Immature natural killer cell (primary cell): Measurements from ENCODE around the gene ANKZF1. TPM values are rescaled to one million over a fixed set of nuclear protein-coding genes. Genes with fewer than 3 reads are reported as not detected.

Experiments
- DNase-seq, 3 donors: peaks; one replicate each; pipeline ENCODE4 v3.0.0; 2022; ENCODE audit warnings: mixed read lengths in 1 of 3
- H3K27ac Mint-ChIP-seq, 6 donors: one replicate each; pipeline ENCODE4 v1.8.0; 2020; ENCODE audit warnings: mixed read lengths in 6 of 6, mild to moderate bottlenecking in 5 of 6, inconsistent platforms in 4 of 6, moderate library complexity in 3 of 6
- H3K27me3 Mint-ChIP-seq, 3 donors: one replicate each; pipeline ENCODE4 v1.8.0; 2020 to 2021; ENCODE audit warnings: low read depth in 3 of 3, mild to moderate bottlenecking in 3 of 3, mixed read lengths in 3 of 3, moderate library complexity in 3 of 3, inconsistent platforms in 1 of 3
- H3K36me3 Mint-ChIP-seq, 3 donors: one replicate each; pipeline ENCODE4 v1.8.0; 2020; ENCODE audit warnings: mixed read lengths in 3 of 3, inconsistent platforms in 2 of 3, mild to moderate bottlenecking in 2 of 3
- H3K4me1 Mint-ChIP-seq, 2 donors: one replicate each; pipeline ENCODE4 v1.8.0; 2020; ENCODE audit warnings: inconsistent platforms in 2 of 2, mild to moderate bottlenecking in 2 of 2, mixed read lengths in 2 of 2, moderate library complexity in 1 of 2
- H3K4me3 Mint-ChIP-seq, 5 donors: one replicate each; pipeline ENCODE4 v1.8.0; 2020; ENCODE audit warnings: mild to moderate bottlenecking in 5 of 5, mixed read lengths in 5 of 5, inconsistent platforms in 3 of 5, moderate library complexity in 3 of 5
- H3K9me3 Mint-ChIP-seq, 6 donors: one replicate each; pipeline ENCODE4 v1.8.0; 2020; ENCODE audit warnings: mild to moderate bottlenecking in 6 of 6, mixed read lengths in 6 of 6, inconsistent platforms in 4 of 6, moderate library complexity in 3 of 6
- polyA plus RNA-seq, 3 donors: library from polyadenylated mRNA; unstranded; fragments of 300-500 nt; fragmentation: Illumina TruSeq; gene quantifications; one replicate each; pipeline ENCODE4 v1.2.3, GENCODE V29; 2021

ANKZF1 gene
- polyA plus RNA-seq, 3 donors from 2014 or later: 11.5 to 28.6 (median 22.4) TPM

GRCh38 chr2:219210886-219211362 lies 18.7 kb upstream of the ANKZF1 start:
- Mint-ChIP-seq H3K9me3 (peaks cover 0 to 1% (median 0%) of the 10 kb centered on the region in 6 donors), H3K4me1 (peaks cover 38 to 49% of the 10 kb centered on the region in 2 donors), H3K27ac (peak overlapping the region; percentile 89 to 95 (median 92)), H3K27me3 (peaks cover 0 to 6% (median 0%) of the 10 kb centered on the region in 3 donors), H3K36me3 (peaks cover 0 to 10% (median 0%) of the 10 kb centered on the region in 3 donors), H3K4me3 (peak overlapping the region in 3 of 5 donors; percentile 70 to 72 (median 71))
- DNase-seq: no peak

DNA sequence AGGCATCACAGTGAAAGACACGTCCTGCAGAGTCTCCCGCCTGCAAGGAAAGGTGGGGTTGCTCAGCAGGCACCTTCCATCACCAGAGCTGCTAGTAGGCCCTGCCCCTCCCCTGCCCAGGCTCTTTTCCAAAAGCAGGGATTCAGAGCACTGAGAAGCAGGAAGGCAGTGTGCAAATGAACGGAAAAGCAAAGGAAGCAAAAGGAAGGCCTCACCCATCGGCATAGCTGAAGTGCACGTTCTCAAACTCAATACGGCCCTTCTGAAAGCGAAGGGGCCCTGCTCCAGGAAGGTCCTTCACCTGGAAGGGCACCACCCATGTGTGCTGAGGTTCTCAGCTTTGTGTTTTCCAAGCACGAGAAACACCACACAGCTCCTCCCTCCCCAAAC lies 16.6 kb upstream of the ANKZF1 start:
- Mint-ChIP-seq H3K27me3 (peaks cover 4 to 7% (median 6%) of the 10 kb centered on the region in 3 donors), H3K9me3 (peaks cover 0 to 1% (median 0%) of the 10 kb centered on the region in 6 donors), H3K4me1 (peaks cover 34 to 41% of the 10 kb centered on the region in 2 donors), H3K36me3 (peaks cover 0 to 10% (median 0%) of the 10 kb centered on the region in 3 donors), H3K27ac (no peak overlapping the region), H3K4me3 (no peak overlapping the region)
- no peak for DNase-seq

DNA sequence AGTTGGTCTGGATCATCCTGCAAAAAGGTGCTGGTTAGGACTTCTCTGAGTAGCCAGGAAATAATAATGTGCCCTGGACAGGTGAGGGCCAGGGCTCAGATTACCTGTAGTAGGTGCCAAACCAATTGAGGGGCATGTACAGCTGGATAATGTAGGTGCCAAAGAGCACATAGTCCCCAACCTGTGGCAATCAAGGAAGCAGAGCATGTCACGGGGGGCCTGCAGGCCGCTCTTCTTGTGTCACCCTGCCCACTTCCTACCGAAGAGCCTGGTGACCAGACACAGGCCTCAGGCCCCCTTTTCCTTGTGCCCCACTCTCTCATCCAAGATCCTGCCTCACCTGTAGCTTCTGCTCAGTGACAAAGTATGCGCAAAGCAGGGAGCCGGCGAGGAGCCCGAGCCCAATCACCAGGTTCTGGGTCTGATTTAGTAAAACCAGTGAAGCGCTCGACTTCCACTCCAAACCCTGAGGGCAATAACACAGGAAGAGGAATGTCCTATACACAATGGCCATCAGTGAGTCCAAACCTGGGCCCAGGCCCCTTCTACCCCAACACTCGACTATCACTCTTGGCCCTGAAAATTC lies 16.0 kb upstream of the ANKZF1 start:
- H3K4me1 Mint-ChIP-seq: peaks cover 32 to 39% of the 10 kb centered on the region in 2 donors
- no peak overlapping the region for H3K4me3 Mint-ChIP-seq
- peak overlapping the region in 1 of 6 donors; percentile 27 for H3K27ac Mint-ChIP-seq
- no peak for DNase-seq
- H3K9me3 Mint-ChIP-seq: peaks cover 0 to 1% (median 0%) of the 10 kb centered on the region in 6 donors
- peaks cover 0 to 6% (median 0%) of the 10 kb centered on the region in 3 donors for H3K36me3 Mint-ChIP-seq
- peaks cover 4 to 8% (median 8%) of the 10 kb centered on the region in 3 donors for H3K27me3 Mint-ChIP-seq

GRCh38 chr2:219214141-219214540 lies 15.5 kb upstream of the ANKZF1 start:
- Mint-ChIP-seq H3K27ac (peak overlapping the region in 1 of 6 donors; percentile 27), H3K4me3 (no peak overlapping the region), H3K27me3 (peaks cover 7 to 8% (median 8%) of the 10 kb centered on the region in 3 donors), H3K36me3 (peaks cover 0 to under 1% (median 0%) of the 10 kb centered on the region in 3 donors), H3K9me3 (peaks cover 0 to 1% (median 0%) of the 10 kb centered on the region in 6 donors), H3K4me1 (peaks cover 35 to 37% of the 10 kb centered on the region in 2 donors)
- DNase-seq: no peak

DNA sequence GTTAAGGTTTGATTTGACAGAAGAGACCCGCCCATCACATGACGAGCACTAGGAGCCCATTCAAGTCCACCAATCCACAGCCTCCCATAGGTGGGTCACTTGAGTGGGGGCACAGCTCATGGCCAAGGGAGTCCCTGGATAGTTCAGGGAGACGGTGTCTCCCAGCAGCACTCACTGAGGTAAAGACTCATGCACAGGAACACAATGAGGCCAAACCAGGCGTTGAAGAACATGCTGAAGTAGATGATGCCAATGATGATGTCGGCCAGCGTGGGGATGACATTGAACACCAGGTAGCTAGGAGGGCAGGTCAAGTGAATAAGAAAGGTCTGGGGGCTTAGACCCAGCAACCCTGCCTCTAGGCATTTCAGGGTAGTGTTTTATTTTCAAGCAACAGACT lies 14.8 kb upstream of the ANKZF1 start:
- DNase-seq: no peak
- Mint-ChIP-seq H3K27ac (no peak overlapping the region), H3K36me3 (peaks cover 0 to 3% (median 0%) of the 10 kb centered on the region in 3 donors), H3K4me3 (no peak overlapping the region), H3K9me3 (peaks cover 0 to 1% (median 0%) of the 10 kb centered on the region in 6 donors), H3K27me3 (peaks cover 8 to 11% (median 9%) of the 10 kb centered on the region in 3 donors), H3K4me1 (peaks cover 33 to 37% of the 10 kb centered on the region in 2 donors)

GRCh38 chr2:219215871-219216534 lies 13.6 kb upstream of the ANKZF1 start:
- Mint-ChIP-seq H3K27ac (no peak overlapping the region), H3K4me1 (peaks cover 24 to 27% of the 10 kb centered on the region in 2 donors), H3K27me3 (peaks cover 8 to 11% (median 9%) of the 10 kb centered on the region in 3 donors), H3K9me3 (peaks cover 0 to 1% (median 0%) of the 10 kb centered on the region in 6 donors), H3K4me3 (no peak overlapping the region), H3K36me3 (peaks cover 0 to 3% (median 0%) of the 10 kb centered on the region in 3 donors)
- no peak for DNase-seq

- Mint-ChIP-seq H3K36me3 (peaks cover 3 to 7% (median 4%) of the 10 kb centered on the region in 3 donors), H3K4me1 (peaks cover 19 to 22% of the 10 kb centered on the region in 2 donors), H3K27me3 (peaks cover 8 to 11% (median 9%) of the 10 kb centered on the region in 3 donors), H3K9me3 (peaks cover 0 to 1% (median 0%) of the 10 kb centered on the region in 6 donors), H3K4me3 (peak overlapping the region in 2 of 5 donors; percentile 39 to 43), H3K27ac (no peak overlapping the region)
- no peak for DNase-seq
Measured at GRCh38 chr2:219216535-219216915, 13.1 kb upstream of the ANKZF1 start.

DNA sequence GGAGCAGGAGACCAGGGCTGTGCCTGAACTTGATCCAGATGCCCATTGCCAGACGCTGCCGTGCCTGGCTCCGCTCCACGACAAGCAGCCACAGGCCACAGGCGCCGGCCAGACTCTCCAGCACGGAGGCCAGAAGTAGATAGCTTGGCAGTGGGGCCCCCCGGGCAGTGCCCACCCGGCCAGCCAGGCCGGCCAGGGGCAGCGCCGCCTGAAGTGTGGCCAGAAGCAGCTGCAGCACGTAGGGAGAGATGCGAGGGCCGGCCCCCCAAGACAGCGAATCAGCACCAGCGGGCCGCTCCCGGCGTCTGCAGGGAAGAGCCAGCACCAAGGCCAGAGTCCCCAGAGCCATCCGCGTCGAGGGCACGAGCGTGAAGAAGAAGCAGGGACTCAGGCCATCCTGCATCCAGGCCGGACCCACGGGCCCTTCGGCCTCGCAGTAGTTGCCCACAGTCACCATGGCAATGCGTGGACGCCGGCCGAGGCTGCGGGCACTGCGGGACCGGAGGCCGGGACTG lies 11.3 kb upstream of the ANKZF1 start:
- Mint-ChIP-seq H3K36me3 (peaks cover 5 to 18% (median 8%) of the 10 kb centered on the region in 3 donors), H3K27ac (peak overlapping the region; percentile 55 to 94 (median 73)), H3K4me1 (peaks cover 17 to 20% of the 10 kb centered on the region in 2 donors), H3K4me3 (peak overlapping the region; percentile 78 to 89 (median 82)), H3K9me3 (peaks cover 0 to 1% (median 0%) of the 10 kb centered on the region in 6 donors), H3K27me3 (peaks cover 8 to 13% (median 9%) of the 10 kb centered on the region in 3 donors)
- no peak for DNase-seq

DNA sequence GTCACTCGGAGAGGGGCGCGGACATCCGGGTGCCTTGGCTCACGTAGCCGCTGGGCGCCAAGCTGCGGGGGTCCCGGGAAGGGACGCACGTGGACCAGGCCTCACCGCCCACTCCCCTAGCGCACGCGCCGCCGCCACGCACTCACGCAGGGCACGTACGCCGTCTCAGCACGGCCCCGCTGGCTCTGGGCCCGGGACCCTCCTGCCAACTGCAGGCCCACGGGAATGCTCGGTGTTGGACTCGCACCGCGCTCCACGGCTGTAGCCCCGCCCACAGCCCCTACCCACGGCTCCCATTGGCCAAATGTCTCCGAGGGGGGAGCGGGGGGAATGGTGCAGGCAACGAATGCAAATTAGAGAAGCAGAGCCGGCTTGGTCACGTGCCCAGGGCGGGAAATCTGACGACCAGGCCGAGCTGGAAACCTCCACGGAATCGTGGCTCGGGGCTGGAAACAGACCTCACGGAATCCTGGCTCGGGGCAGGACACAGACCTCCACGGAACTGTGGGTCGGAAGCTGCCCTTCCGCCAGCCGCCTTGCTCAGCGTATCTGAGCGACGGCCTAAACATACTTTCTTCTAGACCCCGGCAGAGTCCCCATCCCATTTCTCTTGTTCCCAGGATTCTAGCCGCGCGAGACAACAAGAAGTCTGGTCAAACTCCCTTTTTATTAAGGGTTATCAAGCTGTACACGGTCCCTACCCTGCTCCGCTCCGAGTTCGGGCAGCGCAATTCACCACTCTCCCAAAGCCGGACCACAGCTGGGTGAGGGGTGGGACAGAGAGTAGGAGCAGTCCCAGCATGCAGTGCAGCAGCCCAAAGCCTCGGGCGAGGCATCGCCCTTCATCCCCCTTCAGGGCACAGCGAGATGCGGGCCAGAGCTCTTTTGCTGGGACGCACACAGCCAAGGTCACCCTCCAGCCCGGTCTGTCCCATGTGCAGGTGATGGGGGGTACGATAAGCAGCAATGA lies 10.6 kb upstream of the ANKZF1 start, which contains the start of gene ABCB6:
TSS of gene ABCB6 (minus strand) at position 227 of the 970 bp plus-strand sequence. CDS start 285 bp downstream, outside the sequence.
- Mint-ChIP-seq H3K27ac (peak within 1 kb of the TSS; percentile 70 to 94 (median 76)), H3K9me3 (peaks cover 0 to 1% (median 0%) of the 10 kb centered on the region in 6 donors), H3K4me1 (peaks cover 17 to 20% of the 10 kb centered on the region in 2 donors), H3K27me3 (peaks cover 8 to 13% (median 8%) of the 10 kb centered on the region in 3 donors), H3K36me3 (peaks cover 8 to 26% (median 11%) of the 10 kb centered on the region in 3 donors), H3K4me3 (peak within 1 kb of the TSS; percentile 78 to 89 (median 82))
- DNase-seq: peak; percentile 81 to 84 (median 82)

GRCh38 chr2:219219784-219220532 lies 9.6 kb upstream of the ANKZF1 start:
- peak overlapping the region; percentile 15 to 56 (median 37) for H3K4me3 Mint-ChIP-seq
- DNase-seq: no peak
- peaks cover 18 to 23% of the 10 kb centered on the region in 2 donors for H3K4me1 Mint-ChIP-seq
- H3K27me3 Mint-ChIP-seq: peaks cover 8 to 13% (median 8%) of the 10 kb centered on the region in 3 donors
- peaks cover 0 to 1% (median 0%) of the 10 kb centered on the region in 6 donors for H3K9me3 Mint-ChIP-seq
- peak overlapping the region in 3 of 6 donors; percentile 39 to 73 (median 67) for H3K27ac Mint-ChIP-seq
- H3K36me3 Mint-ChIP-seq: peaks cover 16 to 35% (median 18%) of the 10 kb centered on the region in 3 donors

GRCh38 chr2:219220652-219221402 lies 8.8 kb upstream of the ANKZF1 start:
- Mint-ChIP-seq H3K27ac (peak overlapping the region in 1 of 6 donors; percentile 10), H3K27me3 (peaks cover 8 to 13% (median 8%) of the 10 kb centered on the region in 3 donors), H3K36me3 (peaks cover 20 to 40% (median 20%) of the 10 kb centered on the region in 3 donors), H3K4me3 (peak overlapping the region in 2 of 5 donors; percentile 1 to 33), H3K9me3 (peaks cover 0 to 1% (median 0%) of the 10 kb centered on the region in 6 donors), H3K4me1 (peaks cover 22 to 30% of the 10 kb centered on the region in 2 donors)
- DNase-seq: no peak
